Mesenchymal stem cell (in vitro differentiated cells and primary cell): ENCODE data around the gene TAF1C.
A peak's percentile ranks its signal among the peaks of the same experiment; 100 is the strongest.

Source experiments
- DNase-seq: peaks from one replicate; pipeline ENCODE4 v3.0.0-alpha.2; 2013
- H2AFZ ChIP-seq: one replicate; pipeline ENCODE4 v1.6.1; 2013; ENCODE audit warnings: low read depth, mild to moderate bottlenecking, control low read depth, inconsistent platforms, low read length, moderate library complexity
- H2AK5ac ChIP-seq: 2 replicates; pipeline ENCODE4 v1.6.1; 2013; ENCODE audit warnings: low read length, moderate library complexity, mild to moderate bottlenecking, inconsistent platforms; ENCODE audit not compliant: severe bottlenecking
- H2BK120ac ChIP-seq: one replicate; pipeline ENCODE4 v1.6.1; 2013; ENCODE audit warnings: low read depth, mild to moderate bottlenecking, inconsistent platforms, low read length, moderate library complexity
- H2BK12ac ChIP-seq, 2 experiments: one replicate each; pipeline ENCODE4 v1.6.1; 2013; ENCODE audit warnings: inconsistent platforms in 2 of 2, low read length in 2 of 2, mild to moderate bottlenecking in 2 of 2, moderate library complexity in 2 of 2, control low read depth in 1 of 2
- H2BK15ac ChIP-seq: one replicate; pipeline ENCODE4 v1.6.1; 2013; ENCODE audit warnings: mild to moderate bottlenecking, low read depth, inconsistent platforms; ENCODE audit not compliant: poor library complexity, severe bottlenecking
- H2BK5ac ChIP-seq: 2 replicates; pipeline ENCODE4 v1.6.1; 2013; ENCODE audit warnings: low read depth, mild to moderate bottlenecking, low read length, control low read depth, inconsistent platforms; ENCODE audit not compliant: poor library complexity, severe bottlenecking
- H3K14ac ChIP-seq, 2 experiments: one replicate each; pipeline ENCODE4 v1.6.1; 2013; ENCODE audit warnings: inconsistent platforms in 2 of 2, low read length in 2 of 2, control low read depth in 1 of 2, mild to moderate bottlenecking in 1 of 2, moderate library complexity in 1 of 2
- H3K18ac ChIP-seq, 2 experiments: one replicate each; pipeline ENCODE4 v1.6.1; 2013; ENCODE audit warnings: inconsistent platforms in 2 of 2, low read length in 2 of 2, control low read depth in 1 of 2, low read depth in 1 of 2, mild to moderate bottlenecking in 1 of 2
- H3K23ac ChIP-seq, 2 experiments: one replicate each; pipeline ENCODE4 v1.6.1; 2013; ENCODE audit warnings: inconsistent platforms in 2 of 2, low read length in 2 of 2, mild to moderate bottlenecking in 2 of 2, moderate library complexity in 2 of 2, control low read depth in 1 of 2
- H3K27ac ChIP-seq: 2 replicates; pipeline ENCODE4 v1.5.1; 2013; ENCODE audit warnings: mild to moderate bottlenecking, moderate library complexity, low read length, control low read depth, inconsistent platforms; ENCODE audit not compliant: poor library complexity, severe bottlenecking
- H3K27me3 ChIP-seq, 2 experiments: 2 replicates each; pipeline versions ENCODE4 v1.6.1 to v1.7.0; 2013; ENCODE audit warnings: low read length in 2 of 2, mild to moderate bottlenecking in 2 of 2, moderate library complexity in 2 of 2, control low read depth in 1 of 2, inconsistent platforms in 1 of 2; ENCODE audit not compliant: control insufficient read depth in 1 of 2, insufficient read depth in 1 of 2
- H3K36me3 ChIP-seq, 2 experiments: 2 replicates each; pipeline versions ENCODE4 v1.6.1 to v1.7.0; 2013; ENCODE audit warnings: low read length in 2 of 2, control low read depth in 1 of 2, inconsistent platforms in 1 of 2, low read depth in 1 of 2, mild to moderate bottlenecking in 1 of 2; ENCODE audit not compliant: insufficient read depth in 2 of 2, control insufficient read depth in 1 of 2
- H3K4ac ChIP-seq, 2 experiments: one replicate each; pipeline ENCODE4 v1.6.1; 2013; ENCODE audit warnings: inconsistent platforms in 2 of 2, low read length in 2 of 2, mild to moderate bottlenecking in 2 of 2, moderate library complexity in 2 of 2, control low read depth in 1 of 2, low read depth in 1 of 2
- H3K4me1 ChIP-seq: 2 replicates; pipeline ENCODE4 v1.6.1; 2013; ENCODE audit warnings: low read depth, low read length, control low read depth; ENCODE audit not compliant: control insufficient read depth, insufficient read depth
- H3K4me2 ChIP-seq: 2 replicates; pipeline ENCODE4 v1.6.1; 2013; ENCODE audit warnings: low read length, mild to moderate bottlenecking, inconsistent platforms; ENCODE audit not compliant: poor library complexity, severe bottlenecking
- H3K4me3 ChIP-seq, 2 experiments: 2 replicates each; pipeline versions ENCODE4 v1.5.1 to v1.7.0; 2013; ENCODE audit warnings: low read length in 2 of 2, mild to moderate bottlenecking in 2 of 2, control low read depth in 1 of 2, low read depth in 1 of 2; ENCODE audit not compliant: insufficient read depth in 1 of 2
- H3K79me1 ChIP-seq: replicated peaks from 2 replicates; pipeline ENCODE4 v1.6.1; 2013; ENCODE audit warnings: mild to moderate bottlenecking, control low read depth, low read length, inconsistent platforms; ENCODE audit not compliant: poor library complexity, severe bottlenecking
- H3K9ac ChIP-seq: 2 replicates; pipeline ENCODE4 v1.7.0; 2013; ENCODE audit warnings: mild to moderate bottlenecking, low read length, moderate library complexity
- H3K9me3 ChIP-seq: 2 replicates; pipeline ENCODE4 v1.7.0; 2013; ENCODE audit warnings: mild to moderate bottlenecking, low read length; ENCODE audit not compliant: control insufficient read depth
- H4K8ac ChIP-seq: one replicate; pipeline ENCODE4 v1.6.1; 2013; ENCODE audit warnings: inconsistent platforms, mild to moderate bottlenecking, low read length, moderate library complexity
- H4K91ac ChIP-seq: one replicate; pipeline ENCODE4 v1.6.1; 2013; ENCODE audit warnings: mild to moderate bottlenecking, low read length, inconsistent platforms
- WGBS: methylation state at CpG from one replicate; pipeline ENCODE4 v1.1.7; 2013; ENCODE audit warnings: mixed read lengths; 5-methylcytosine and 5-hydroxymethylcytosine counted together

TAF1C gene

DNA sequence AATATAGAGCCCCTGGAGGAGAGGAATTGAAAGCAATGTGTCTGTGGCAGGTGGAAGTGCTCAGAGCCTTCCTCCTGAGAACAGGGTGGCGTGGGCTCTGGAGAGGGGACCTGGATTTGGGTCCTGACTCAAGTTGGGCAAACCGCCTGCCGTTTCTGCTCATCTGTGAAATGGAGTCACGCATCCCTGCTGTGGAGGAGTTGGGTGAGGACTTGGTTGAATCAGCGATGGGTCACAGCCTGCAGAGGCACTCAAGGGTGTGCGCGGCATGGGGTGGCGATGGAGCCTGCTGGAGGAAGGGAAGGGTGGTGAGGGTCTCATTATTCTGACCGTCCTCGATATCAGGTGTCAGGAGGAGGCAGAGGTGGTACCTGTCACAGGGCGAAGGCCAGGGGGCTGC, 7.2 kb upstream of the TAF1C start:
- no peak overlapping the region for H2BK5ac ChIP-seq
- H2AFZ ChIP-seq = no peak overlapping the region
- no peak overlapping the region for H3K4ac ChIP-seq
- H3K23ac ChIP-seq = no peak overlapping the region
- H3K9me3 ChIP-seq = no peaks in the 10 kb centered on the region
- H3K9ac ChIP-seq = no peak overlapping the region
- H3K36me3 ChIP-seq = peaks cover 0 to 2% of the 10 kb centered on the region in 2 experiments
- WGBS = 90% methylated on average over 11 of the region's 11 CpGs
- H4K91ac ChIP-seq = no peak overlapping the region
- H3K4me3 ChIP-seq = no peak overlapping the region
- H3K4me2 ChIP-seq = no peak overlapping the region
- H3K79me1 ChIP-seq = no peaks in the 10 kb centered on the region
- H3K18ac ChIP-seq = no peak overlapping the region
- no peak overlapping the region for H2BK15ac ChIP-seq
- DNase-seq = no peak
- H2AK5ac ChIP-seq = no peak overlapping the region
- peaks cover 23 to 50% of the 10 kb centered on the region in 2 experiments for H3K27me3 ChIP-seq
- H3K14ac ChIP-seq = no peak overlapping the region
- H2BK120ac ChIP-seq = no peak overlapping the region
- H4K8ac ChIP-seq = no peak overlapping the region
- H3K27ac ChIP-seq = no peak overlapping the region
- H2BK12ac ChIP-seq = no peak overlapping the region
- peaks cover 8% of the 10 kb centered on the region for H3K4me1 ChIP-seq

DNA sequence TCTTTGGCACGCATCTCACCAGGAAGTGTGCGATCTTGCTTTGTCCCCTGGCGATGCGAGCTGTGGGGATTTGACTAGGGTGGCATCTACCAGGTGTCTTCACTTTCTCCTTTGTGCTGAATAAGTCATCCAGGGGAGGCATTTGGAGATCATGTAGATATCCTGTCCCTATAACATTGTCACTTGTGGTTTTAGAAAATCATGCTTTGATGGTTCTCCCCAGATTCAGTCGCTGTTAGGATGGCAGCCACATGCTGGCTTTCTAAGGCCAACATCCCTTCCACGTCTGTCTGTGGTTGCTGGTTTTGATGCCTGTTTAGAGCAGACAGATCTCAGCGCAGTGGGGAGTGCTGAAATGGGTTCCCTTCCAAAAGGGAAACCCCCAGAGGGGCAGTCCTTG, 6.6 kb upstream of the TAF1C start:
- no peak overlapping the region for H4K91ac ChIP-seq
- no peak for DNase-seq
- H2BK15ac ChIP-seq = no peak overlapping the region
- no peaks in the 10 kb centered on the region for H3K9me3 ChIP-seq
- no peak overlapping the region for H2BK5ac ChIP-seq
- 85% methylated on average over 7 of the region's 7 CpGs for WGBS
- H3K79me1 ChIP-seq = no peaks in the 10 kb centered on the region
- no peak overlapping the region for H3K9ac ChIP-seq
- H3K27me3 ChIP-seq = peaks cover 20 to 47% of the 10 kb centered on the region in 2 experiments
- H2AK5ac ChIP-seq = no peak overlapping the region
- no peak overlapping the region for H3K4me2 ChIP-seq
- H3K18ac ChIP-seq = no peak overlapping the region
- H2AFZ ChIP-seq = no peak overlapping the region
- no peak overlapping the region for H3K27ac ChIP-seq
- H3K4me3 ChIP-seq = no peak overlapping the region
- H4K8ac ChIP-seq = no peak overlapping the region
- no peak overlapping the region for H2BK120ac ChIP-seq
- H3K36me3 ChIP-seq = peaks cover 0 to 2% of the 10 kb centered on the region in 2 experiments
- peaks cover 4% of the 10 kb centered on the region for H3K4me1 ChIP-seq
- H3K23ac ChIP-seq = no peak overlapping the region
- no peak overlapping the region for H2BK12ac ChIP-seq
- no peak overlapping the region for H3K4ac ChIP-seq
- no peak overlapping the region for H3K14ac ChIP-seq

DNA sequence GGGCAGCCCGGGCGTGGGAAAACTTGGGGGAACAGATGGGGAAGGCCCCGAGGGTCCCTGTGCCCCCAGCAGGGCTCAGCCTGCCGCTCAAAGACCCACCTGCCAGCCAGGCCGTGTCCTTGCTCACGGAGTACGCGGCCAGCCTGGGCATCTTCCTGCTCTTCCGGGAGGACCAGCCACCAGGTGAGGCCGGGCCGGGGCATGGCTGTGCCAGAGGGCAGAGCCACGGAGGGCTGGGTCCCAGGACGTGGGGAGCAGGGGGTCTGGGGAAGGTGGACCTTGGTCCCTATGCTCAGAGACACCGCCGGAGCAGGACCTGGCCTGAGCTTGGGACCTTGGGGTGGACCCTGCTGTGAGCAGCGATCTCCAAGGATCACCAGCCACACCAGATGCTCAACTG, 4.6 kb upstream of the TAF1C start:
- no peak overlapping the region for H3K14ac ChIP-seq
- peaks cover 0 to 2% of the 10 kb centered on the region in 2 experiments for H3K36me3 ChIP-seq
- peaks cover 3% of the 10 kb centered on the region for H3K4me1 ChIP-seq
- H3K18ac ChIP-seq = no peak overlapping the region
- no peak overlapping the region for H4K91ac ChIP-seq
- H3K4ac ChIP-seq = no peak overlapping the region
- no peak overlapping the region for H2BK15ac ChIP-seq
- no peak overlapping the region for H3K9ac ChIP-seq
- H3K27ac ChIP-seq = no peak overlapping the region
- no peak overlapping the region for H2AFZ ChIP-seq
- H2AK5ac ChIP-seq = no peak overlapping the region
- H3K4me2 ChIP-seq = no peak overlapping the region
- H4K8ac ChIP-seq = no peak overlapping the region
- no peak overlapping the region for H2BK5ac ChIP-seq
- H3K9me3 ChIP-seq = no peaks in the 10 kb centered on the region
- DNase-seq = no peak
- peaks cover 3% of the 10 kb centered on the region for H3K79me1 ChIP-seq
- H3K4me3 ChIP-seq = no peak overlapping the region
- peaks cover 17 to 34% of the 10 kb centered on the region in 2 experiments for H3K27me3 ChIP-seq
- WGBS = 90% methylated on average over 16 of the region's 16 CpGs
- no peak overlapping the region for H2BK12ac ChIP-seq
- H3K23ac ChIP-seq = no peak overlapping the region
- no peak overlapping the region for H2BK120ac ChIP-seq

- H3K27me3 ChIP-seq = peaks cover 17 to 28% of the 10 kb centered on the region in 2 experiments
- H2BK15ac ChIP-seq = no peak within 1 kb of the TSS
- H3K36me3 ChIP-seq = peaks cover 0 to 2% of the 10 kb centered on the region in 2 experiments
- WGBS = 89% methylated on average over 47 of the region's 47 CpGs
- H3K23ac ChIP-seq = no peak within 1 kb of the TSS
- no peak within 1 kb of the TSS for H2BK12ac ChIP-seq
- no peak within 1 kb of the TSS for H3K9ac ChIP-seq
- no peak within 1 kb of the TSS for H3K4me2 ChIP-seq
- peak within 1 kb of the TSS in 1 of 2 experiments; percentile 37 for H3K14ac ChIP-seq
- peak within 1 kb of the TSS in 1 of 2 experiments; percentile 14 for H3K18ac ChIP-seq
- H3K27ac ChIP-seq = no peak within 1 kb of the TSS
- no peaks in the 10 kb centered on the region for H3K9me3 ChIP-seq
- H3K4me1 ChIP-seq = peaks cover 8% of the 10 kb centered on the region
- peak within 1 kb of the TSS in 1 of 2 experiments; percentile 32 for H3K4me3 ChIP-seq
- H2AK5ac ChIP-seq = no peak within 1 kb of the TSS
- H3K4ac ChIP-seq = no peak within 1 kb of the TSS
- peak; percentile 33 for DNase-seq
- H2BK120ac ChIP-seq = no peak within 1 kb of the TSS
- no peak within 1 kb of the TSS for H2BK5ac ChIP-seq
- no peak within 1 kb of the TSS for H2AFZ ChIP-seq
- peaks cover 6% of the 10 kb centered on the region for H3K79me1 ChIP-seq
- H4K8ac ChIP-seq = no peak within 1 kb of the TSS
- H4K91ac ChIP-seq = no peak within 1 kb of the TSS
These were observed 4.0 kb upstream of the TAF1C start, which contains the start of gene ADAD2 for GRCh38 chr16:84190731-84191388. Gene ADAD2, plus strand, starts transcription at chr16:84191157. Its CDS starts 74 bp downstream, at chr16:84191231.
